Measurements from ENCODE around the gene MACROD2.

GRCh38 chr20:14996883-14997672, 1001.8 kb downstream of the MACROD2 start:
- TF ChIP-seq RAD21 (IDR thresholded peaks at IDR 0.05; ENCODE audit: low read depth) (no peak), POLR2A (IDR thresholded peaks at IDR 0.05; ENCODE audit: borderline replicate concordance, extremely low read depth, insufficient read depth, insufficient read length) (no peak), EZH2phosphoT487 (IDR thresholded peaks at IDR 0.05; ENCODE audit: borderline replicate concordance) (no peak), CTCF (IDR thresholded peaks at IDR 0.05 in 2 of 3, conservative IDR thresholded peaks at IDR 0.05 in 1 of 3; ENCODE audit: borderline replicate concordance in 1 of 3, insufficient read depth in 1 of 3, low read depth in 2 of 3, low read length in 2 of 3) (no peak), JUND (IDR thresholded peaks at IDR 0.05) (no peak), SRF (IDR thresholded peaks at IDR 0.05; ENCODE audit: low read depth) (no peak), SIN3A (IDR thresholded peaks at IDR 0.05; ENCODE audit: low read depth) (no peak), SP1 (IDR thresholded peaks at IDR 0.05; ENCODE audit: low read depth) (no peak), ELF1 (IDR thresholded peaks at IDR 0.05; ENCODE audit: borderline replicate concordance, low read depth) (no peak), POLR2AphosphoS5 (IDR thresholded peaks at IDR 0.05; ENCODE audit: low read depth, low read length) (no peak), CEBPB (IDR thresholded peaks at IDR 0.05; ENCODE audit: low read depth) (no peak)

Data from HCT116 (cell line).